Peyer's patch (tissue), 4 donors: Measurements from ENCODE around the gene NAA16.

Experiments used
- CTCF ChIP-seq, 6 experiments: fragments of 450-650 bp in 4 of 6; fragments of 200-600 bp in 2 of 6; sonication (generic) in 1 of 6; IDR thresholded peaks; one replicate each; pipeline ENCODE4 v1.5.1; 2017 to 2019; ENCODE audit warnings: antibody characterized with exemption in 6 of 6, mild to moderate bottlenecking in 3 of 6, moderate library complexity in 1 of 6
- POLR2A ChIP-seq, 2 donors: fragments of 450-650 bp; IDR thresholded peaks; one replicate each; pipeline ENCODE4 v1.5.1; 2017; ENCODE audit warnings: antibody characterized with exemption in 2 of 2, mild to moderate bottlenecking in 2 of 2, moderate library complexity in 2 of 2

- TF ChIP-seq CTCF (IDR thresholded peaks at IDR 0.05) (no peak), POLR2A (IDR thresholded peaks at IDR 0.05) (no peak)
Measured at GRCh38 chr13:41364043-41364442, 53.0 kb downstream of the NAA16 start.
